HepG2 (cell line): Measurements from ENCODE around the gene CAP2. TPM values are rescaled to one million over a fixed set of nuclear protein-coding genes. Genes with fewer than 3 reads are reported as not detected.
A peak's percentile ranks its signal among the peaks of the same experiment; 100 is the strongest.

Experiments
- ATAC-seq: fragments of 200-7000 bp; cut with Tn5 transposase; 3 replicates; pipeline ENCODE4 v1.9.1; 2020; ENCODE audit warnings: mild to moderate bottlenecking, moderate library complexity
- BruUV-seq: library from RNA; stranded (reverse); fragments of 400-500 nt; replicated peaks from 2 replicates; lab custom pipeline; 2021; lab: Mats Ljungman, UMichigan
- CTCF ChIA-PET: fragments of 300-600 bp; formaldehyde crosslinking; extraction: SDS; loops from one replicate; lab custom pipeline; 2021; ENCODE audit warnings: low total read pairs, inconsistent platforms, low intra/inter-chr PET ratio; lab: Yijun Ruan, JAX
- POLR2A ChIA-PET: fragments of 350-600 bp; sonication (Branson Sonifier 250); formaldehyde crosslinking; loops from one replicate; lab custom pipeline; 2020; ENCODE audit warnings: antibody characterized with exemption, inconsistent platforms; lab: Yijun Ruan, JAX
- DNase-seq: peaks from one replicate; pipeline ENCODE4 v3.0.0-alpha.2; 2015; ENCODE audit warnings: low spot score
- FAIRE-seq: peaks from 3 replicates; lab custom pipeline; 2011; peaks lifted over from hg19 to GRCh38; lab: Jason Lieb, UNC
- H2AFZ ChIP-seq: one replicate; pipeline ENCODE4 v1.6.1; 2011; ENCODE audit warnings: low read length, inconsistent platforms
- H3K27ac ChIP-seq: fragments of 300-600 bp; 3 replicates; pipeline ENCODE4 v1.8.0; 2011; ENCODE audit warnings: mixed run types, mild to moderate bottlenecking, mixed read lengths, low read length, inconsistent platforms; ENCODE audit not compliant: insufficient read depth; ENCODE audit errors: extremely low read length
- H3K27me3 ChIP-seq, 2 experiments: fragments of 200-600 bp in 1 of 2; 2 replicates in 1 of 2; 3 replicates in 1 of 2; pipeline versions ENCODE4 v1.6.0 to v1.8.0; 2011; ENCODE audit warnings: low read length in 2 of 2, mild to moderate bottlenecking in 2 of 2, moderate library complexity in 2 of 2, inconsistent platforms in 1 of 2; ENCODE audit not compliant: insufficient read depth in 2 of 2, control insufficient read depth in 1 of 2
- H3K36me3 ChIP-seq, 2 experiments: fragments of 200-600 bp in 1 of 2; replicated peaks in 1 of 2; 2 replicates in 1 of 2; 3 replicates in 1 of 2; pipeline versions ENCODE4 v1.5.1 to v1.8.0; 2011; ENCODE audit warnings: low read length in 2 of 2, inconsistent platforms in 1 of 2; ENCODE audit not compliant: insufficient read depth in 2 of 2, control insufficient read depth in 1 of 2
- H3K4me1 ChIP-seq: 2 replicates; pipeline ENCODE4 v1.5.1; 2012; ENCODE audit warnings: low read length, inconsistent platforms; ENCODE audit not compliant: insufficient read depth
- H3K4me2 ChIP-seq: 2 replicates; pipeline ENCODE4 v1.6.0; 2011; ENCODE audit warnings: low read depth, low read length, inconsistent platforms
- H3K4me3 ChIP-seq, 3 experiments: fragments of 200-600 bp in 1 of 3; sonication (generic), shearing (Covaris generic) in 1 of 3; replicated peaks in 1 of 3; 2 replicates each; pipeline ENCODE4 v1.5.1; 2011 to 2016; ENCODE audit warnings: low read length in 3 of 3, inconsistent platforms in 2 of 3, low read depth in 2 of 3, mild to moderate bottlenecking in 2 of 3, control low read depth in 1 of 3, mixed read lengths in 1 of 3; ENCODE audit not compliant: insufficient read depth in 1 of 3
- H3K79me2 ChIP-seq: one replicate; pipeline ENCODE4 v1.6.1; 2011; ENCODE audit warnings: low read length, inconsistent platforms; ENCODE audit not compliant: insufficient read depth
- H3K9ac ChIP-seq: 2 replicates; pipeline ENCODE4 v1.6.0; 2011; ENCODE audit warnings: mild to moderate bottlenecking, low read depth, low read length, inconsistent platforms; ENCODE audit not compliant: insufficient read depth
- H3K9me3 ChIP-seq: 2 replicates; pipeline ENCODE4 v1.5.1; 2012; ENCODE audit warnings: mild to moderate bottlenecking, low read length
- H4K20me1 ChIP-seq: 2 replicates; pipeline ENCODE4 v1.6.0; 2011; ENCODE audit warnings: inconsistent platforms, mild to moderate bottlenecking, low read length, moderate library complexity; ENCODE audit not compliant: insufficient read depth
- CEBPB ChIP-seq: IDR thresholded peaks from 2 replicates; pipeline ENCODE4 v1.6.1; 2011; ENCODE audit warnings: low read depth, low read length, improper control_type of control experiment, borderline replicate concordance
- MLXIP ChIP-seq: sonication (generic); formaldehyde crosslinking; IDR thresholded peaks from 2 replicates; pipeline ENCODE4 v1.9.0; 2021; ENCODE audit warnings: missing genetic modification reagents, borderline replicate concordance
- MTF2 ChIP-seq: sonication (generic); formaldehyde crosslinking; IDR thresholded peaks from 2 replicates; pipeline ENCODE4 v1.5.0; 2020; ENCODE audit warnings: missing genetic modification reagents, borderline replicate concordance
- ZNF326 ChIP-seq: sonication (generic); formaldehyde crosslinking; IDR thresholded peaks from 2 replicates; pipeline ENCODE4 v1.4.0; 2020; ENCODE audit warnings: missing genetic modification reagents, borderline replicate concordance
- WGBS: methylation state at CpG from one replicate; pipeline ENCODE4 v1.1.6; 2017; ENCODE audit warnings: low lambda C conversion rate; 5-methylcytosine and 5-hydroxymethylcytosine counted together
- in situ Hi-C: cut with HindIII; loops from 2 replicates; pipeline ENCODE4 v1.10.0; 2017; ENCODE audit warnings: low pct_unique_long_range_greater_than_20kb; ENCODE audit not compliant: extremely low pct_ligation_motif_present
- intact Hi-C: fragments of 100-400 bp; cut with micrococcal nuclease; formaldehyde crosslinking; loops from one replicate; pipeline ENCODE4 v1.10.0; 2022; ENCODE audit not compliant: unreplicated experiment
- polyA plus RNA-seq, 8 experiments: library from polyadenylated mRNA; depleted of rRNA in 3 of 8; stranded (reverse) in 7 of 8; unstranded in 1 of 8; fragments of >200 nt; fragmentation: Illumina TruSeq in 4 of 8; extraction: Trizol in 4 of 8; gene quantifications; 2 replicates each; pipeline versions ENCODE4 v1.2.1 to v1.2.3, GENCODE V29; 2011 to 2016; ENCODE audit warnings: low read depth in 4 of 8, missing spikeins in 1 of 8, mixed read lengths in 1 of 8; ENCODE audit not compliant: insufficient read depth in 1 of 8
- total RNA-seq, 5 experiments: library from RNA; depleted of rRNA; stranded (reverse); fragments of >200 nt; fragmentation: Illumina TruSeq; extraction: Trizol; gene quantifications; 2 replicates each; pipeline ENCODE4 v1.2.3, GENCODE V29; 2016; ENCODE audit warnings: low read depth in 1 of 5

Gene CAP2
- total and polyA plus RNA-seq, 2 of the 13 experiments (the other 11 are each of a cell fraction or from before 2014, with no cell fraction given), result 7.9 to 53.1 TPM

GRCh38 chr6:17470938-17471327, 77.5 kb downstream of the CAP2 start:
- WGBS, result 93% methylated on average over 3 of the region's 3 CpGs
- DNase-seq, result no peak
- no peak for TF ChIP-seq MLXIP
- 0 out of 2 replicates have a peak, but pooled peaks have one; percentile 16 for TF ChIP-seq CEBPB
- TF ChIP-seq, all 625 proteins: peak for 1
- peaks cover 10% of the 10 kb centered on the region for H3K4me1 ChIP-seq
- no peak overlapping the region for H2AFZ ChIP-seq
- ChIA-PET CTCF (no interaction called here), POLR2A (no interaction called here)
- intact Hi-C loops (no loop called here), in situ Hi-C loops (no loop called here)
- ATAC-seq (no peak), FAIRE-seq (no peak)
- no peaks in the 10 kb centered on the region for H3K9me3 ChIP-seq
- H3K9ac ChIP-seq, result no peak overlapping the region
- H4K20me1 ChIP-seq, result no peaks in the 10 kb centered on the region
- H3K36me3 ChIP-seq, result no peaks in the 10 kb centered on the region; a peak in 1 of 5 replicates
- H3K4me3 ChIP-seq, result no peak overlapping the region
- H3K4me2 ChIP-seq, result no peak overlapping the region
- no peaks in the 10 kb centered on the region for H3K79me2 ChIP-seq
- BruUV-seq, result no TSS peak
- H3K27ac ChIP-seq, result no peak overlapping the region
- no peaks in the 10 kb centered on the region for H3K27me3 ChIP-seq

GRCh38 chr6:17472653-17473183, 79.3 kb downstream of the CAP2 start:
- Histone ChIP-seq H3K27me3 (no peaks in the 10 kb centered on the region), H3K79me2 (no peaks in the 10 kb centered on the region), H2AFZ (no peak overlapping the region), H3K4me1 (no peaks in the 10 kb centered on the region), H3K9ac (no peak overlapping the region)
- no peak for DNase-seq
- no peak for FAIRE-seq
- CTCF ChIA-PET, result no interaction called here
- BruUV-seq, result no TSS peak
- intact Hi-C loops (no loop called here), in situ Hi-C loops (no loop called here)
- WGBS, result 92% methylated on average over 2 of the region's 2 CpGs
- ATAC-seq, result no peak
- TF ChIP-seq MTF2 (CRISPR knock-in tag), result no peak
- no peak for TF ChIP-seq ZNF326 (CRISPR knock-in tag)
- TF ChIP-seq, all 625 proteins: peak for 0
- Histone ChIP-seq H3K36me3 (no peaks in the 10 kb centered on the region; a peak in 1 of 5 replicates), H3K4me2 (no peak overlapping the region), H3K4me3 (no peak overlapping the region), H3K27ac (no peak overlapping the region), H3K9me3 (no peaks in the 10 kb centered on the region), H4K20me1 (no peaks in the 10 kb centered on the region)
- POLR2A ChIA-PET, result no interaction called here
